ENCODE measurements around the gene RBM25. TPM values are rescaled to one million over a fixed set of nuclear protein-coding genes. Genes with fewer than 3 reads are reported as not detected.

RBM25 gene
- total and polyA plus RNA-seq, 10 of the 15 experiments (the other 5 are each of a cell fraction or from before 2014, with no cell fraction given): 43.4 to 125 (median 74.1) TPM

DNA sequence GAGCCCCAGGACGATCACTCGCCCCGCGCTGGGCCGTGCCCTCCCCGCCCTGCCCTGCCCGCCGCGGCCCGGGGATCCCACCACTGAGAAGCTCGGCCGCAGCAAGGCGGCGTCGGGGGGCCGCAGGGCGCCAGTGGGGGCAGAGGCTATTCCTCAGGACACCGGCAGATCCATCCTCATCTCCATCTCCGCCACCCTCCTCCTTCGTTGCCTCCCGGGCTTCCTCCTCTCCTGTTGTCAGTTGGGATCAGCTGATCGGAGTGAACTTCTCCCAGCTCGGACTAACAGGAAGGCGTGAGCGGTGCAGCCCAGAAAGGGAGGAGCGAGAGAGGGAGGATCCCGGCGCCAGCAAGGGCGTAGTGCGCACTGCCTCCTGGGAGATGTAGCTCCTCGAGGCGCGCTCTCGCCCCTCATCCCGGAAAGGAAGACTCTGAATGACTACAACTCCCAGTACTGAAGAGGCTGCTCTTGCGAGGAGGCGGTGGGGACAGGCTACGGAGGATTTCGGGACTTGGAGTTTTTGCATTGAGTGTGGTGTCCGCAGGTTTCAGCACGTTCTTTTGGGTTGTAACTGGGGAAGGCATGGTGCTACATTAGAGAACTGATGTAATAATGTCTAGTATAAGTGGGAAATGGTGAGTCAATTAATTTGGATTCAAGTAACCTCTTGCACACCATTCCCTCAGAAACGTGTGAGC, 31.3 kb upstream of the RBM25 start, which contains the start of gene ZFYVE1 (continued):
- no peak for TF ChIP-seq ESRRA (IDR thresholded peaks at IDR 0.05; ENCODE audit: low read length)
- no peak for TF ChIP-seq SMAD5 (IDR thresholded peaks at IDR 0.05; ENCODE audit: low read depth)
- peak; percentile 84 for TF ChIP-seq CHD2 (IDR thresholded peaks at IDR 0.05; ENCODE audit: borderline replicate concordance, low read depth, low read length)
- 0 out of 2 replicates have a peak, but pooled peaks have one; percentile 32 for TF ChIP-seq ZNF24 (IDR thresholded peaks at IDR 0.05)
- no peak for TF ChIP-seq KDM1A (IDR thresholded peaks at IDR 0.05; ENCODE audit: borderline replicate concordance)
- no peak for TF ChIP-seq TAF1 (IDR thresholded peaks at IDR 0.05; ENCODE audit: borderline replicate concordance, low read depth, low read length)
- TF ChIP-seq SRF (IDR thresholded peaks at IDR 0.05; ENCODE audit: low read depth in 2 of 2, low read length in 2 of 2): peak; percentile 51 to 57; a peak in 3 of 4 replicates
- TF ChIP-seq CREB1 (IDR thresholded peaks at IDR 0.05; ENCODE audit: low read depth): peak; percentile 96
- TF ChIP-seq, protein P1, sequence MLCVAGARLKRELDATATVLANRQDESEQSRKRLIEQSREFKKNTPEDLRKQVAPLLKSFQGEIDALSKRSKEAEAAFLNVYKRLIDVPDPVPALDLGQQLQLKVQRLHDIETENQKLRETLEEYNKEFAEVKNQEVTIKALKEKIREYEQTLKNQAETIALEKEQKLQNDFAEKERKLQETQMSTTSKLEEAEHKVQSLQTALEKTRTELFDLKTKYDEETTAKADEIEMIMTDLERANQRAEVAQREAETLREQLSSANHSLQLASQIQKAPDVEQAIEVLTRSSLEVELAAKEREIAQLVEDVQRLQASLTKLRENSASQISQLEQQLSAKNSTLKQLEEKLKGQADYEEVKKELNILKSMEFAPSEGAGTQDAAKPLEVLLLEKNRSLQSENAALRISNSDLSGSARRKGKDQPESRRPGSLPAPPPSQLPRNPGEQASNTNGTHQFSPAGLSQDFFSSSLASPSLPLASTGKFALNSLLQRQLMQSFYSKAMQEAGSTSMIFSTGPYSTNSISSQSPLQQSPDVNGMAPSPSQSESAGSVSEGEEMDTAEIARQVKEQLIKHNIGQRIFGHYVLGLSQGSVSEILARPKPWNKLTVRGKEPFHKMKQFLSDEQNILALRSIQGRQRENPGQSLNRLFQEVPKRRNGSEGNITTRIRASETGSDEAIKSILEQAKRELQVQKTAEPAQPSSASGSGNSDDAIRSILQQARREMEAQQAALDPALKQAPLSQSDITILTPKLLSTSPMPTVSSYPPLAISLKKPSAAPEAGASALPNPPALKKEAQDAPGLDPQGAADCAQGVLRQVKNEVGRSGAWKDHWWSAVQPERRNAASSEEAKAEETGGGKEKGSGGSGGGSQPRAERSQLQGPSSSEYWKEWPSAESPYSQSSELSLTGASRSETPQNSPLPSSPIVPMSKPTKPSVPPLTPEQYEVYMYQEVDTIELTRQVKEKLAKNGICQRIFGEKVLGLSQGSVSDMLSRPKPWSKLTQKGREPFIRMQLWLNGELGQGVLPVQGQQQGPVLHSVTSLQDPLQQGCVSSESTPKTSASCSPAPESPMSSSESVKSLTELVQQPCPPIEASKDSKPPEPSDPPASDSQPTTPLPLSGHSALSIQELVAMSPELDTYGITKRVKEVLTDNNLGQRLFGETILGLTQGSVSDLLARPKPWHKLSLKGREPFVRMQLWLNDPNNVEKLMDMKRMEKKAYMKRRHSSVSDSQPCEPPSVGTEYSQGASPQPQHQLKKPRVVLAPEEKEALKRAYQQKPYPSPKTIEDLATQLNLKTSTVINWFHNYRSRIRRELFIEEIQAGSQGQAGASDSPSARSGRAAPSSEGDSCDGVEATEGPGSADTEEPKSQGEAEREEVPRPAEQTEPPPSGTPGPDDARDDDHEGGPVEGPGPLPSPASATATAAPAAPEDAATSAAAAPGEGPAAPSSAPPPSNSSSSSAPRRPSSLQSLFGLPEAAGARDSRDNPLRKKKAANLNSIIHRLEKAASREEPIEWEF (IDR thresholded peaks at IDR 0.05; ENCODE audit: insufficient replicate concordance, low read depth, low read length): no peak
- TF ChIP-seq NFYB (IDR thresholded peaks at IDR 0.05; ENCODE audit: insufficient read depth, low read depth, low read length): no peak
- no peak for TF ChIP-seq RAD21 (IDR thresholded peaks at IDR 0.05; ENCODE audit: insufficient read depth, low read depth, low read length)
- no peak for TF ChIP-seq CEBPB (IDR thresholded peaks at IDR 0.05; ENCODE audit: borderline replicate concordance in 1 of 2, low read depth in 2 of 2, low read length in 2 of 2)
- no peak for TF ChIP-seq RFX5 (IDR thresholded peaks at IDR 0.05; ENCODE audit: low read depth, low read length)
- TF ChIP-seq, protein P2, sequence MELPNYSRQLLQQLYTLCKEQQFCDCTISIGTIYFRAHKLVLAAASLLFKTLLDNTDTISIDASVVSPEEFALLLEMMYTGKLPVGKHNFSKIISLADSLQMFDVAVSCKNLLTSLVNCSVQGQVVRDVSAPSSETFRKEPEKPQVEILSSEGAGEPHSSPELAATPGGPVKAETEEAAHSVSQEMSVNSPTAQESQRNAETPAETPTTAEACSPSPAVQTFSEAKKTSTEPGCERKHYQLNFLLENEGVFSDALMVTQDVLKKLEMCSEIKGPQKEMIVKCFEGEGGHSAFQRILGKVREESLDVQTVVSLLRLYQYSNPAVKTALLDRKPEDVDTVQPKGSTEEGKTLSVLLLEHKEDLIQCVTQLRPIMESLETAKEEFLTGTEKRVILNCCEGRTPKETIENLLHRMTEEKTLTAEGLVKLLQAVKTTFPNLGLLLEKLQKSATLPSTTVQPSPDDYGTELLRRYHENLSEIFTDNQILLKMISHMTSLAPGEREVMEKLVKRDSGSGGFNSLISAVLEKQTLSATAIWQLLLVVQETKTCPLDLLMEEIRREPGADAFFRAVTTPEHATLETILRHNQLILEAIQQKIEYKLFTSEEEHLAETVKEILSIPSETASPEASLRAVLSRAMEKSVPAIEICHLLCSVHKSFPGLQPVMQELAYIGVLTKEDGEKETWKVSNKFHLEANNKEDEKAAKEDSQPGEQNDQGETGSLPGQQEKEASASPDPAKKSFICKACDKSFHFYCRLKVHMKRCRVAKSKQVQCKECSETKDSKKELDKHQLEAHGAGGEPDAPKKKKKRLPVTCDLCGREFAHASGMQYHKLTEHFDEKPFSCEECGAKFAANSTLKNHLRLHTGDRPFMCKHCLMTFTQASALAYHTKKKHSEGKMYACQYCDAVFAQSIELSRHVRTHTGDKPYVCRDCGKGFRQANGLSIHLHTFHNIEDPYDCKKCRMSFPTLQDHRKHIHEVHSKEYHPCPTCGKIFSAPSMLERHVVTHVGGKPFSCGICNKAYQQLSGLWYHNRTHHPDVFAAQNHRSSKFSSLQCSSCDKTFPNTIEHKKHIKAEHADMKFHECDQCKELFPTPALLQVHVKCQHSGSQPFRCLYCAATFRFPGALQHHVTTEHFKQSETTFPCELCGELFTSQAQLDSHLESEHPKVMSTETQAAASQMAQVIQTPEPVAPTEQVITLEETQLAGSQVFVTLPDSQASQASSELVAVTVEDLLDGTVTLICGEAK (IDR thresholded peaks at IDR 0.05; ENCODE audit: borderline replicate concordance): peak; percentile 85; the same call in 1 of the 2 replicates
- TF ChIP-seq SUPT20H (IDR thresholded peaks at IDR 0.05; ENCODE audit: borderline replicate concordance, control insufficient read depth, low read depth, low read length): no peak
- TF ChIP-seq ATF7 (IDR thresholded peaks at IDR 0.05; ENCODE audit: low read depth): peak; percentile 52; the same call in 1 of the 2 replicates
- TF ChIP-seq ZSCAN29 (IDR thresholded peaks at IDR 0.05): no peak
- no peak for TF ChIP-seq SMC3 (IDR thresholded peaks at IDR 0.05; ENCODE audit: borderline replicate concordance, low read length)
- TF ChIP-seq GABPA (IDR thresholded peaks at IDR 0.05; ENCODE audit: low read depth): peak; percentile 83
- TF ChIP-seq KAT2A (conservative IDR thresholded peaks at IDR 0.05; ENCODE audit: control insufficient read depth, low read depth, low read length): no peak
- no peak for TF ChIP-seq HDAC6 (IDR thresholded peaks at IDR 0.05; ENCODE audit: unreplicated experiment)
- TF ChIP-seq SPI1 (IDR thresholded peaks at IDR 0.05; ENCODE audit: borderline replicate concordance, insufficient read depth, low read depth, low read length): 0 out of 2 replicates have a peak, but pooled peaks have one; percentile 25
